ENCODE data around the gene MRGPRE.

DNA sequence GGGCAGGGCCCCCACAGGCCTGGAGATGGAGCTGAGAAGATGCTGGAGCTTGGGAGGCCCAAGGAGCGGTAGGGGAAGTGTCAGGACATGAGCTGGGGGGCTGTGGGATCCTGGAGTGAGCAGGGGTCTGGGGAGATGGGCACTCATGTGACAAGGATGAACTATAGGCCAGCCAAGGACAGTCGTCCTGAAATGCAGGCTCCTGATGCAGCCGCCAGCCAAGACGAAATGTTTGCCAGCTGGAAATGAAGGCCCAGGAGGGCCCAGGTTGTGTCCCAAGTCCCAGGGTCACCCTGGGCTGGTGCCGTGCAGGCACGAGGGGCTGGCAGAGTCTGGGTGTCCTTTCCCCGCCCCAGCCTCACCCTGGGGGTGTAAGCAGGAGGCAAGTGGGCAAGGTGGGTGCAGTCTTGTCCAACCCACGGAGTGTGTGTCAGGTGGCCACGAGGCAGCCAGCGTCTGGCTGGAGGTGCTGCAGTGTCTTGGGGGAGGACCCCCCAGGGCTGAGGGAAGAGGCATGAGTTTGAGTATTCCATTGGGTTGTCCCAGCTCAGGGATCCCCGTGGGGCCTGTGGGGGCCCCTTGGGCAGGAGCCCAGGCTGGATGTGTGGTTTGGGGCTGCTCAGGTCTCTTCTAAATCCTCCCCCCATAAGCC, 35.0 kb downstream of the MRGPRE start:
- TF ChIP-seq, protein P1, sequence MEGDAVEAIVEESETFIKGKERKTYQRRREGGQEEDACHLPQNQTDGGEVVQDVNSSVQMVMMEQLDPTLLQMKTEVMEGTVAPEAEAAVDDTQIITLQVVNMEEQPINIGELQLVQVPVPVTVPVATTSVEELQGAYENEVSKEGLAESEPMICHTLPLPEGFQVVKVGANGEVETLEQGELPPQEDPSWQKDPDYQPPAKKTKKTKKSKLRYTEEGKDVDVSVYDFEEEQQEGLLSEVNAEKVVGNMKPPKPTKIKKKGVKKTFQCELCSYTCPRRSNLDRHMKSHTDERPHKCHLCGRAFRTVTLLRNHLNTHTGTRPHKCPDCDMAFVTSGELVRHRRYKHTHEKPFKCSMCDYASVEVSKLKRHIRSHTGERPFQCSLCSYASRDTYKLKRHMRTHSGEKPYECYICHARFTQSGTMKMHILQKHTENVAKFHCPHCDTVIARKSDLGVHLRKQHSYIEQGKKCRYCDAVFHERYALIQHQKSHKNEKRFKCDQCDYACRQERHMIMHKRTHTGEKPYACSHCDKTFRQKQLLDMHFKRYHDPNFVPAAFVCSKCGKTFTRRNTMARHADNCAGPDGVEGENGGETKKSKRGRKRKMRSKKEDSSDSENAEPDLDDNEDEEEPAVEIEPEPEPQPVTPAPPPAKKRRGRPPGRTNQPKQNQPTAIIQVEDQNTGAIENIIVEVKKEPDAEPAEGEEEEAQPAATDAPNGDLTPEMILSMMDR (IDR thresholded peaks at IDR 0.05), result no peak
- TF ChIP-seq EZH2 (IDR thresholded peaks at IDR 0.05; ENCODE audit: borderline replicate concordance, insufficient read depth, low read depth, low read length, poor library complexity, severe bottlenecking), result no peak

All from B cell (primary cell).